K562 (cell line): Measurements from ENCODE around the gene TBX10. TPM values are rescaled to one million over a fixed set of nuclear protein-coding genes. Genes with fewer than 3 reads are reported as not detected.

Source experiments
- CREB1 ChIP-seq, 2 experiments: sonication (generic) in 1 of 2; formaldehyde crosslinking in 1 of 2; IDR thresholded peaks; 2 replicates each; pipeline versions ENCODE4 v1.6.1 to v1.8.0; 2012 to 2022; ENCODE audit warnings: inconsistent platforms in 1 of 2, mild to moderate bottlenecking in 1 of 2, missing genetic modification reagents in 1 of 2, moderate library complexity in 1 of 2
- EP400 ChIP-seq: fragments of 450-650 bp; IDR thresholded peaks from 2 replicates; pipeline ENCODE4 v1.6.1; 2017; ENCODE audit warnings: antibody characterized with exemption, mild to moderate bottlenecking, moderate library complexity
- ESRRA ChIP-seq: fragments of 450-650 bp; IDR thresholded peaks from 2 replicates; pipeline ENCODE4 v1.6.1; 2014; ENCODE audit warnings: low read depth, mild to moderate bottlenecking, moderate library complexity, borderline replicate concordance
- FUS ChIP-seq: fragments of 200-400 bp; formaldehyde crosslinking; optimal IDR thresholded peaks from 2 replicates; pipeline ENCODE3; 2017; ENCODE audit warnings: low read depth, low read length
- GABPA ChIP-seq: fragments of 200-800 bp; sonication (Bioruptor generic); conservative IDR thresholded peaks from 2 replicates; pipeline ENCODE4 v1.6.1; 2016; ENCODE audit warnings: low read depth, missing genetic modification characterization, missing compliant biosample characterization
- HNRNPLL ChIP-seq: fragments of 200-400 bp; formaldehyde crosslinking; IDR thresholded peaks from 2 replicates; pipeline ENCODE4 v1.6.1; 2017; ENCODE audit warnings: low read length, low read depth, mild to moderate bottlenecking; ENCODE audit not compliant: poor library complexity, severe bottlenecking
- KAT7 ChIP-seq: sonication (generic); formaldehyde crosslinking; IDR thresholded peaks from 2 replicates; pipeline ENCODE4 v1.8.0; 2022; ENCODE audit warnings: missing genetic modification reagents, mild to moderate bottlenecking, borderline replicate concordance
- KDM4B ChIP-seq, 2 experiments: fragments of 450-650 bp in 1 of 2; sonication (generic) in 1 of 2; IDR thresholded peaks; 2 replicates each; pipeline ENCODE4 v1.6.1; 2016 to 2017; ENCODE audit warnings: borderline replicate concordance in 2 of 2, antibody characterized with exemption in 1 of 2, low read depth in 1 of 2, mild to moderate bottlenecking in 1 of 2
- NR2C1 ChIP-seq, 2 experiments: fragments of 450-650 bp; IDR thresholded peaks; 2 replicates each; pipeline ENCODE4 v1.6.1; 2017; ENCODE audit warnings: mild to moderate bottlenecking in 2 of 2, antibody characterized with exemption in 1 of 2, inconsistent platforms in 1 of 2, missing compliant biosample characterization in 1 of 2, missing genetic modification characterization in 1 of 2
- POLR2A ChIP-seq: fragments of 450-650 bp; conservative IDR thresholded peaks from 2 replicates; pipeline ENCODE4 v1.6.1; 2016
- RFX7 ChIP-seq: fragments of 250-450 bp; sonication (Bioruptor Pico); IDR thresholded peaks from 2 replicates; pipeline ENCODE4 v1.5.1; 2021; ENCODE audit warnings: mild to moderate bottlenecking
- SMC3 ChIP-seq: conservative IDR thresholded peaks from 2 replicates; pipeline ENCODE4 v1.6.1; 2011; ENCODE audit warnings: low read depth, low read length, improper control_type of control experiment; ENCODE audit not compliant: insufficient read depth
- TBL1XR1 ChIP-seq, 2 experiments: IDR thresholded peaks; 2 replicates each; pipeline ENCODE4 v1.6.1; 2012; ENCODE audit warnings: improper control_type of control experiment in 2 of 2, low read length in 2 of 2, mild to moderate bottlenecking in 1 of 2
- TOE1 ChIP-seq, 2 experiments: fragments of 450-650 bp in 1 of 2; sonication (generic) in 1 of 2; formaldehyde crosslinking in 1 of 2; IDR thresholded peaks; 2 replicates each; pipeline versions ENCODE4 v1.7.1 to v1.8.0; 2016 to 2022; ENCODE audit warnings: borderline replicate concordance in 2 of 2, mild to moderate bottlenecking in 2 of 2, antibody characterized with exemption in 1 of 2, inconsistent platforms in 1 of 2, low read depth in 1 of 2, missing genetic modification reagents in 1 of 2, moderate library complexity in 1 of 2
- YBX1 ChIP-seq: fragments of 450-650 bp; IDR thresholded peaks from 2 replicates; pipeline ENCODE4 v1.7.1; 2016; ENCODE audit warnings: mild to moderate bottlenecking
- ZNF174 ChIP-seq: fragments of 250-450 bp; sonication (Bioruptor Pico); IDR thresholded peaks from 2 replicates; pipeline ENCODE4 v1.4.0; 2020; ENCODE audit warnings: mild to moderate bottlenecking
- polyA plus RNA-seq, 8 experiments: library from polyadenylated mRNA; depleted of rRNA in 4 of 8; stranded (reverse) in 5 of 8; unstranded in 3 of 8; fragments of >200 nt; fragmentation: Nextera tagmentation in 2 of 8; fragmentation: Illumina TruSeq in 1 of 8; extraction: Ambion mirVana in 2 of 8; extraction: Trizol in 1 of 8; gene quantifications; 2 replicates each; pipeline versions ENCODE4 v1.2.1 to v1.2.3, GENCODE V29; 2011 to 2014; ENCODE audit warnings: inconsistent platforms in 1 of 8, missing spikeins in 1 of 8
- total RNA-seq, 7 experiments: library from RNA; depleted of rRNA in 6 of 7; stranded (reverse); fragments of >200 nt in 6 of 7; fragmentation: Illumina TruSeq in 2 of 7; extraction: Trizol in 2 of 7; gene quantifications; 2 replicates each; pipeline versions ENCODE4 v1.2.1 to v1.2.3, GENCODE V29; 2011 to 2021; ENCODE audit warnings: low replicate concordance in 1 of 7
- TF ChIP-seq, protein P1 (sequence below): sonication (generic); formaldehyde crosslinking; IDR thresholded peaks from 2 replicates; pipeline ENCODE4 v1.8.1; 2023; ENCODE audit warnings: mild to moderate bottlenecking, missing genetic modification reagents
- TF ChIP-seq, protein P2 (sequence below): fragments of 450-650 bp; IDR thresholded peaks from 2 replicates; pipeline ENCODE4 v1.6.1; 2016
- TF ChIP-seq, protein P3 (sequence below): fragments of 450-650 bp; IDR thresholded peaks from 2 replicates; pipeline ENCODE4 v1.6.1; 2016; ENCODE audit warnings: antibody characterized with exemption

The TBX10 gene
- total and polyA plus RNA-seq, 9 of the 15 experiments (the other 6 are each of a cell fraction or from before 2014, with no cell fraction given) = not detected

DNA sequence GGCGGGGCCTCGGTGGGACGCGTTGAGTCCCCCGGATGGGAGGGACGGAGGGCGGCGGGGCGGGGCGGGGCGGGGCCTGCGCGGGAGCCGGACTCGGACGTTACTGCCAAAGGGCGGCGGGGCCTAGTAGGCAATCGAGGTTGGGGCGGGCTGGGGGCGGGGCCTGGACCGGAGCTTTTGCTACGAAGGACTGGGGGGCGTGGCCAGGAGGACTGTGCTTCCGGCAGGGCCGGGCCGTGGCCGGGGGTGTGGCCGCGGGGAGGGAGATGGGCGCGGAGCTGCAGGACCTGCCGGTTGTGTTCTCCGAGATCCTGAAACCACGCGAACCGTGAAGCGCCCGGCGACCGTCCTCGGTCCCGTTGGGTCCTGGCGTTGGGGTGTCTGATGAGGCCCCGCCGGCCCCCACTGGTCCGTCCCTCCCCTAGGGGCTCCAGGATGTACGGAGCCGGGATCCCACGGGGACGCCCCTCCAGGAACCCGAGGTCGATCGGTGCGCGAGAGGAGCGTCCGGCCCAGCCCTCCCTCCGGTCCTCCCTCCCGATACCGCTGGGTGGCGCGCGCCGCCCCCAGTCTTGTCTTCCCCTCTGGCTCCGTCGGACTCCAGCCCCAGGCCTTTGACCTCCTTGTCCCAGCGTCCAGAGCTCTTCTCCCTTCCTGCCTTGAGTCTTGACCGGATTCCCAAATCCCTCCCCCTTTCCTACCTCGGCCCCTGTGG, 9.2 kb downstream of the TBX10 start (continued):
- no peak for TF ChIP-seq YBX1
- TF ChIP-seq HNRNPLL = peak; percentile 17
- TF ChIP-seq TOE1 (IDR thresholded peaks at IDR 0.05; ENCODE audit: borderline replicate concordance) = 0 out of 2 replicates have a peak, but pooled peaks have one; percentile 47
- 0 out of 2 replicates have a peak, but pooled peaks have one; percentile 84 for TF ChIP-seq TOE1 (CRISPR knock-in tag; IDR thresholded peaks at IDR 0.05; ENCODE audit: borderline replicate concordance, low read depth)
- TF ChIP-seq, protein P1, sequence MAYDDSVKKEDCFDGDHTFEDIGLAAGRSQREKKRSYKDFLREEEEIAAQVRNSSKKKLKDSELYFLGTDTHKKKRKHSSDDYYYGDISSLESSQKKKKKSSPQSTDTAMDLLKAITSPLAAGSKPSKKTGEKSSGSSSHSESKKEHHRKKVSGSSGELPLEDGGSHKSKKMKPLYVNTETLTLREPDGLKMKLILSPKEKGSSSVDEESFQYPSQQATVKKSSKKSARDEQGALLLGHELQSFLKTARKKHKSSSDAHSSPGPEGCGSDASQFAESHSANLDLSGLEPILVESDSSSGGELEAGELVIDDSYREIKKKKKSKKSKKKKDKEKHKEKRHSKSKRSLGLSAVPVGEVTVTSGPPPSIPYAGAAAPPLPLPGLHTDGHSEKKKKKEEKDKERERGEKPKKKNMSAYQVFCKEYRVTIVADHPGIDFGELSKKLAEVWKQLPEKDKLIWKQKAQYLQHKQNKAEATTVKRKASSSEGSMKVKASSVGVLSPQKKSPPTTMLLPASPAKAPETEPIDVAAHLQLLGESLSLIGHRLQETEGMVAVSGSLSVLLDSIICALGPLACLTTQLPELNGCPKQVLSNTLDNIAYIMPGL (CRISPR knock-in tag) = peak; percentile 85; the same call in 1 of the 2 replicates
- peak; percentile 83 for TF ChIP-seq GABPA (tag)
- TF ChIP-seq, protein P2, sequence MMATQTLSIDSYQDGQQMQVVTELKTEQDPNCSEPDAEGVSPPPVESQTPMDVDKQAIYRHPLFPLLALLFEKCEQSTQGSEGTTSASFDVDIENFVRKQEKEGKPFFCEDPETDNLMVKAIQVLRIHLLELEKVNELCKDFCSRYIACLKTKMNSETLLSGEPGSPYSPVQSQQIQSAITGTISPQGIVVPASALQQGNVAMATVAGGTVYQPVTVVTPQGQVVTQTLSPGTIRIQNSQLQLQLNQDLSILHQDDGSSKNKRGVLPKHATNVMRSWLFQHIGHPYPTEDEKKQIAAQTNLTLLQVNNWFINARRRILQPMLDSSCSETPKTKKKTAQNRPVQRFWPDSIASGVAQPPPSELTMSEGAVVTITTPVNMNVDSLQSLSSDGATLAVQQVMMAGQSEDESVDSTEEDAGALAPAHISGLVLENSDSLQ = no peak
- 0 out of 4 replicates have a peak, but pooled peaks of 1 of the 2 experiments have one; percentile 9 for TF ChIP-seq TBL1XR1 (IDR thresholded peaks at IDR 0.05; ENCODE audit: low read length in 2 of 2)
- TF ChIP-seq KAT7 (CRISPR knock-in tag) = 0 out of 2 replicates have a peak, but pooled peaks have one; percentile 83
- TF ChIP-seq EP400 = peak; percentile 44; the same call in 1 of the 2 replicates
- TF ChIP-seq, protein P3, sequence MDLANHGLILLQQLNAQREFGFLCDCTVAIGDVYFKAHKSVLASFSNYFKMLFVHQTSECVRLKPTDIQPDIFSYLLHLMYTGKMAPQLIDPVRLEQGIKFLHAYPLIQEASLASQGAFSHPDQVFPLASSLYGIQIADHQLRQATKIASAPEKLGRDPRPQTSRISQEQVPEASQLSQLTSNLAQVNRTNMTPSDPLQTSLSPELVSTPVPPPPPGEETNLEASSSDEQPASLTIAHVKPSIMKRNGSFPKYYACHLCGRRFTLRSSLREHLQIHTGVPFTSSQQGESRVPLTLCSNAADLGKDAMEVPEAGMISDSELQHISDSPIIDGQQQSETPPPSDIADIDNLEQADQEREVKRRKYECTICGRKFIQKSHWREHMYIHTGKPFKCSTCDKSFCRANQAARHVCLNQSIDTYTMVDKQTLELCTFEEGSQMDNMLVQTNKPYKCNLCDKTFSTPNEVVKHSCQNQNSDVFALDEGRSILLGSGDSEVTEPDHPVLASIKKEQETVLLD = peak; percentile 65; the same call in 1 of the 2 replicates
- TF ChIP-seq KDM4B (IDR thresholded peaks at IDR 0.05; ENCODE audit: borderline replicate concordance in 2 of 2, low read depth in 1 of 2) = 0 out of 4 replicates have a peak, but pooled peaks of 1 of the 2 experiments have one; percentile 16
- peak; percentile 79; the same call in 1 of the 2 replicates for TF ChIP-seq NR2C1 (IDR thresholded peaks at IDR 0.05)
- TF ChIP-seq NR2C1 (tag; IDR thresholded peaks at IDR 0.05) = peak; percentile 64; the same call in 1 of the 2 replicates
- peak; percentile 63 for TF ChIP-seq SMC3
- no peak for TF ChIP-seq RFX7 (CRISPR knock-in tag)
- TF ChIP-seq ZNF174 = no peak
- TF ChIP-seq FUS = no peak
- TF ChIP-seq ESRRA = peak; percentile 61; the same call in 1 of the 2 replicates
- TF ChIP-seq CREB1 (IDR thresholded peaks at IDR 0.05) = 0 out of 2 replicates have a peak, but pooled peaks have one; percentile 32
- peak; percentile 55; the same call in 1 of the 2 replicates for TF ChIP-seq CREB1 (CRISPR knock-in tag; IDR thresholded peaks at IDR 0.05)
- peak; percentile 86 for TF ChIP-seq POLR2A
